GM18951 (cell line): Measurements from ENCODE around the gene CPE.

Source experiments
- POLR2A ChIP-seq: IDR thresholded peaks from 4 replicates; pipeline ENCODE4 v1.6.1; 2011; ENCODE audit warnings: mild to moderate bottlenecking; ENCODE audit not compliant: insufficient read length, insufficient read depth; ENCODE audit errors: extremely low read depth
- in situ Hi-C: fragments of 300-500 bp; cut with MboI; formaldehyde crosslinking; loops from one replicate; pipeline ENCODE4 v1.12.0; 2022; ENCODE audit warnings: low sequenced_read_pairs, mixed read lengths, inconsistent platforms; ENCODE audit not compliant: unreplicated experiment

The CPE gene

DNA sequence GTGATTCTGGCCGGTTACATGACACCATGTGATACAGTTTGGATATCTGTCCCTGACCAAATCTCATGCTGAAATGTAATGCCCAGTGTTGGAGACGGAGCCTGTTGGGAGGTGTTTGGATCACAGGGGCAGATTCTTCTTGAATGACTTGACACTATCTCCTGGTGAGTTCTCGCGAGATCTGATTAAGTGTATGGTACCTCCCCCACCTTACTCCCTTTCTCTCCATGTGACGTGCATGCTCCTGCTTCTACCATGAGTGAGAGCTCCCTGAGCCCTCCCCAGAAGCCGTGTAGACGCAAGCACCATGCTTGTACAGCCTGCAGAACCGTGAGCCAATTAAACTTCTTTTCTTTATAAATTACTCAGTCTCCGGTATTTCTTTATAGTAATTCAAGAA, 23.6 kb downstream of the CPE start:
- in situ Hi-C loops = no loop called here
- no peak for TF ChIP-seq POLR2A

DNA sequence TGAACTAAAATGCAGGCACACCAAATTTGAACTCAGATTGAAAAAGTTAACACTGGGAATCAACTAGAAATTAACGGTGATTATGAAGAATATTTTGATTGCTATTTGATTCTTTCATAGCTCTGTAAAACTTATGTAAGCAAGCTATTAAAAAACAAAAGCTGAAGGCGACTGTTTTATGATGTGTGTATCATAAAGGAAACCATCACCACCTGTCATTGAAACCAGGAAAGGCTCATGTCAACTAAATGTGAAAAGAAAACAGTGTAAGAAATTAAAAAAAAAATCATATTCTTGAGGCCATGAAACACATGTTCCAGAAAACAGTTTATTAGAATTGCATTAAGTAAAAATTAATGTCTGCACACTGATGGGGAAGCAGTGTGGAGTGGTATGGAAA, 24.2 kb downstream of the CPE start:
- in situ Hi-C loops = no loop called here
- no peak for TF ChIP-seq POLR2A

DNA sequence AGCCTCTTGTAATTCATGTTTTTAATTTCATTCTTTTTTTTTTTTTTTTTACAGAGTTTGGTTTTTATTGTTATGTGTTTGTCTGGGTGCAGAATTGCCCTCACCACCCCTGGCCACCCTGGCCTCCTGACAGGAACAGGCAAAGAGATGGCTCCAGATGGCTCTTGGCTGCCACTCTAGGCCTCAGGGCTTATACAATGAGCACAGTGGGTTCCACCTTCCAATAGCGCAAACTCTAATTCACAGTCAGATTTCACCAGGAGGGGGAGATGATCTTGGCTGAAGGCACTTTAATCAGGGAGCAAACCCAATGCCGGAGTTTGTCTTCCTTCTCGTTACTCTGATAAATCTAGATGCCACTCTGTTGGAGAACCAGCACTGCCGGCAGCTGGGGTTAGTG, 24.8 kb downstream of the CPE start:
- in situ Hi-C loops = no loop called here
- no peak for TF ChIP-seq POLR2A

DNA sequence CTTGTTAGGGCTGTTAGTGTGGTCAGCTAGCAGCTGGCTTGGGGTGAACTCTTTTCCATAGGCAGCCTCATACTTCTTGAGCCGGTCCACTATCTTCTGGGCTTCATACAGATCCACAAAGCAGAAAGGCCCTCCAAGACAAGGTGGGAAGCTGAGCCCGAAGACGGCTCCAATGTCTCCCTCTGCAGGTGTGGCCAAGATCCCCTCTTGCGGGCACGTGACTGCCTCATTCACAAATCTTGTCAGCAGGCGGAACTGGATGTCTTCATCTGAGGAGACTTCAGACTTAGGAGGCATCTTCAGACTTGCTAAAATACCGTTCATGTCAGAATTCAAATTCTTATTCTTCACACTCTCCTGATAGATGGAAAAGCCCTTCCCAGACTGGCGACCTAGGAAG, 25.3 kb downstream of the CPE start:
- no peak for TF ChIP-seq POLR2A
- in situ Hi-C loops = no loop called here

DNA sequence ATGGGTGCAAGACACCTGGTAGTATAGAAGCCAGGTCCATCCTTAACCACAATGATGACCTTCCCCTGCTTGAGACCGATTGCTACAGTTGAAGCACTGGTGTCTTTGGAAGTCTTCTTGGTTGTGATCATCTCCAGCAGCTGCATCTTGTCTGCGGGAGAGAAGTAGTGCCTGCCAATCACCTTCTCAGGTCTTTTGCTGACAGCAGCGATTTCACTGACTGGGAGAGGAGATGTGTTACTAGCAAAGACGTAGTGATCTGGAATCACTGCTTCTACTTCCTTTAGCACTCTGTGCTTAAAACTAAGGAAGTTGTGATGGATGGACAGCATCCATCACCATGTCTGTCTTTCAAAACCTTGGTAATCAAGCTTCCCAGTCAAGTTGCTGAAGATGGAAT, 25.9 kb downstream of the CPE start:
- TF ChIP-seq POLR2A = no peak
- in situ Hi-C loops = no loop called here

DNA sequence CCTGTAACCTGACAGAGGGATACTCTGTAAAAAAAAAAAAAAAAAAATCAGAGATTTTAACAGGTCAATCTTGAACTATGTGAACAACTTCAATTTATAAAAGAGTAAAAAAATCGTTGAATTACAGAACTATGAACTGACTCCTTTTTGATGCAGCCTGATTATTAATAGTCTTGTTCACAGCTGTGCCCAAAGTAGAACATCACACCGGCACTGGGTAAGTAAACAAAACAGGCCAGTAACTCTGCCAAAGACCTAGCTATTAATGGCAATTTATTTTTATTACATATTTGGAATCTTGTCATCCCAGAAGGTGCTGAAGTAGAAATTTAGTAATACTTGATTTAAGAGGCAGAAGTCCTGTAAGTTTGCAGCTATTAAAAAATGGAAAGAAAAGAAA, 31.4 kb downstream of the CPE start:
- in situ Hi-C loops = no loop called here
- no peak for TF ChIP-seq POLR2A

DNA sequence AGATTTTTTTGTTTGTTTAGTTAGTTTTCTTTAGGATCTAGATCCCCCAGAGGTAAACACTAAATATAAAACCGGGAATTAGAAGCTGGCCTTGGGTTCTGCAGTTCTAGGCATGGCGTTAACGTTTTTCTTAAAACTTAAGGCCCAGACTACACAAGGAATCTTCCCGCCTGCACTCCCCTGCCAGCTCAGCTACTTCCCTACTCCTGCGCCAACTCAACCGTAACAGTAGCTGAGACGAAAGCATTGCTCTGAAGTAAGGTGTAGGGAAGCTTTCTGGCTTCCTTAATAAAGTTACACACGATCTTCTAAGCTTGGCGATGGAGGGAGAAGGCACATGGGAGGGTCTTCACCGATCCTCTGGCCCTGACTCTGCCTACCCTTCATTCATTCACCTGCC, 37.1 kb downstream of the CPE start:
- TF ChIP-seq POLR2A = no peak
- in situ Hi-C loops = no loop called here

DNA sequence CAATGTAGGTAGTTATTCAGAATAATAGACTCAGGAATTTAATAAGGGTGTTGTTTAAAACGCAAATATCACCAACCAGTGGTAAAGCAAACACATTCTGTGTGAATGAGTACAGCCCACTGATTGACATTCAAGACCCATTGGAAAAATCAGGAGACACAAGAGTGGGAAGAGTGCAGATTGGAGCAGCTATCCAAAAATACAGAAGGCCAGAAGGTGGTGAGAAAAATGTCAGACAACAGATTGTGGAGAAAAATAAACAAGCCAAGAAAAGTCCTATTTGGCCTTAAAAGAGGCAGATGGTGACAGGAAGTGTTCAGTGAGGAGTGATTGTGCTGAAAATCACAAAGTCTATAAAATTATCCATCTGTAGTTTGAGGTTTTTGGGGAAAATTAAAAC, 39.3 kb downstream of the CPE start:
- in situ Hi-C loops = no loop called here
- TF ChIP-seq POLR2A = no peak

DNA sequence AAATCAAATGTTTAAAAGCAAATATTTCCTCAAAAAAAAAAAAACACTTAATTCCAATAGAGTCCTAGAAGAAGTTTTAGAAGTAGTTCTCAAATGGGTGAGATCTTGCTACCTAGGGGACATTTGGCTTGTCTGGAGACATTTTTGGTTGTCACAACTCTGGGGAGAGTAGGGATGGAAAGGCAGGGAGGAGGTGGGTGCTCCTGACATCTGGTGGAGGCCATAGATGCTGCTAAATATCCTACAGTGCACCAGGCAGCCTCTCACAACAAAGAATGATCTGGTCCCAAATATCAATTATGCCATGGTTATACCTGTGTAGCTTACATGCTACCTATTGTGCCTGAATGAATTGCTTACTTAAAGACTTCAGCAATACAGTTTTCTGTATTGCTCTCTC, 46.8 kb downstream of the CPE start:
- in situ Hi-C loops = no loop called here
- no peak for TF ChIP-seq POLR2A

DNA sequence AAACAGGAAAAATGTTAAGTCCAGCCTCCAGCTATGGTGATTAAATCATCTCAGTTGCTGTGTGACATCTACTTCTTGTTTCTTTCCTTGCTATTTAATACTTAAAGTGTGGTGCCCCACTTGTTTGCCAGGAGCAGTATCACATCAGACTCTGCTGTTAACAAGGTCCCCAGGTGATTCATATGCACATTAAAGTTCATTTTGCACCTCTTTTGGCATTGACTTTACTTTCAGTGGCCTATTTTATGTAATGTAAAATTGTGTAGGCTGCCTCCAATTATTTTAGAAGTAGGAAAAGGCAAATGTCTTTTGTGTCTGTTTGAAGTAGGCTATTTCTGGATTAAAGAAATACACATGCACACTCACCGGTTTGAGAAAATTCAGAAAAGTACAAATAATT, 47.5 kb downstream of the CPE start:
- no peak for TF ChIP-seq POLR2A
- in situ Hi-C loops = no loop called here

DNA sequence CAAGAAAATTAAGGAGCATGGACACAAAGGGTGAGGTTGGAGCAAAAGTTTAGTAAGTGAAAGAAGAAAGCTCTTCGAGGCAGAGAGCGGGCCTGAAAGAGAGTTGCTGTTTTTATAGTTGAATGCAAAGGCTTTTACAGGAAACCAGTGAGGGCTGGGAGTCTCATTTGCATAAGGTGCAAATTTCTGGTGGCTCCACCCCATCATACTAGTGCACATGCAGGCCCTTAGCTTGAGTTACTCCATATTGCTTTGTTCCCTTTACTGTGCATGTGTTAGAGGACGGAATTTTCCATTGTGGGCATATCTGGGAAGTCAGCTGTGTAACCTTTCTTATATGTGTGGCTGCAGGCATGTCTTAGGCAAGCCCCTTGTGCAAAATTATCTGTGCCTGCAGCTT, 48.0 kb downstream of the CPE start:
- no peak for TF ChIP-seq POLR2A
- in situ Hi-C loops = no loop called here

DNA sequence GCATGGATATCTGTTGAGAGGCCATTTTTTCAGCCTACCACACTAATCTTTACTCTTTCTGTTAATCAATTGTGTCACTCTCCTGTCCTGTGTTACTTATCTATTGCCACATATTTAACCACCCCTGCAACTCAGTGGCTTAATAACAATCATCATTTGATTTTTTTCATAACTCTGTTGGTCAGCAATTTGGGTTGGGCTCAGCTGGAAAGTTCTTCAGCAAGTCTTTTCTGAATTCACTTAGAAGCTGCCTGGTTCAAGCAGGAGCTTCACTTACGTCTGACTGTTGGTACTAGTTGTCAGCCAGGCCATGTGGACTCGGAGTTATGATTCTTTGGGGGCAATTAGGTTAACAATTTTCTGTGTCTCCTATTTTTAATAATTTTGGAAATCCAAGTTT, 50.1 kb downstream of the CPE start:
- TF ChIP-seq POLR2A = no peak
- in situ Hi-C loops = no loop called here

DNA sequence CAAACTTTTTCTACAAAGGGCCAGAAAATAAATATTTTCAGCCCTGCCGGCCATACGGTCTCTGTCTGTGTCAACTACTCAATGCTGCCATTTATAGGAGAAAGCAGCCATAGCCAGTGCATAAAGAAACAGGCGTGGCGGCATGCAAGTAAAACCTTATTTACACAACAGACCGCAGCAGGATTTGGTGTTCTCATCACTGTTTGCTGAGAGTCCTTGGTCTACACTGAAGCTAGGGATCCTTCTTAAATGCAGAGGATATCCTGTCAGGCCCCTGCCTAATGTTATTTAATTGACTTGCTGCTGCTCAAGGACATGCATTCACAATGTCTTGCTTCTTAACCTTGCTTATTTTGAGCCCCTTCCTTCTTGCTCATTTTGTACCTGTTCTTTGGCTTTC, 54.7 kb downstream of the CPE start:
- no peak for TF ChIP-seq POLR2A
- in situ Hi-C loops = no loop called here

DNA sequence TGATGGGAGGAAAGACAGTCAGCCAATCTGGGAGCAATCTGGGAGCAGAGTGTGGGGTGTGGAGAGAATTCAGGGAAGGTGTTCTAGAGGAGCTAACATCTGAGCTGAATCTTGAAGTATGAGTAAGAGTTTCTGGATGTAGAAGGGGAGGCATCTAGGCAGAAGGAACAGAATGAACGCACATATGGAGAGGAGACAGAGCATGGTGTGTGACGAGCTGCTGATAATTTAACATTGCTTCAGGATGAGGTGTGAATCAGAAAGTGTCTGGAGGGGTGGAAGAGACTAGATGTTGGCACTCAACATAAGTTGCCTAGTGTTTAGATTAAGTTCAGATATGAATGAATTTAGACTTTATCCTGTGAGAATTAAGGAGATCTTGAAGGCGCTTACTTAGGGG, 58.9 kb downstream of the CPE start:
- in situ Hi-C loops = no loop called here
- no peak for TF ChIP-seq POLR2A

DNA sequence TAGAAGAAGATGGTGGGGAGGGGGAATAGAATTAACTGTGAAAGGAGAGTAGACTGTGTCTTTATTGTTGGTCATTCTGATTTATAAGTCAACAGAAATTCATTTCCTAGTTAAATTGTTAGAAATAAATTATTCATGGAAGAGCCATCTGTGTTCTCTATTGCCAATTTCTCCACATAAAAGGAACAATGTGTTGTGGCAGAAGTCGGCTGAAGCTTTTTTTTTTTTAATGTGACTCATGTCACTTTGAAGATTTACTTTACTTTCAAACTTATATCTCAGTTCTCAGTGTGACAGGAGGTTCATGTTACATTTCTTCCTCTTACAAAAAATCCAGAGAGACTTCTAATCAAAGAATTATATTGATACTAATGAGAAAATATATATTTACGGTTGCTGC, 60.5 kb downstream of the CPE start:
- no peak for TF ChIP-seq POLR2A
- in situ Hi-C loops = no loop called here
